Body of pancreas (tissue), 4 donors: Measurements from ENCODE around the gene TRAF3. TPM values are rescaled to one million over a fixed set of nuclear protein-coding genes. Genes with fewer than 3 reads are reported as not detected.
"Not testable (repeated sequence)": the region's sequence is repeated elsewhere in the genome, so short reads cannot be mapped to it uniquely, and the experiment has no call there.

Experiments used
- ATAC-seq: fragments of 150-250 bp; one replicate; pipeline ENCODE4 v1.9.1; 2016
- DNase-seq, 4 donors: peaks; one replicate each; pipeline ENCODE4 v3.0.0-alpha.2; 2019
- H3K27ac ChIP-seq, 4 donors: fragments of 200-600 bp; sonication (generic); 1 replicate in 3 of 4; 2 replicates in 1 of 4; pipeline versions ENCODE4 v1.5.1 to v1.6.1; 2016 to 2019; ENCODE audit warnings: mild to moderate bottlenecking in 1 of 4, mixed read lengths in 1 of 4, moderate library complexity in 1 of 4
- H3K27me3 ChIP-seq, 2 donors: fragments of 200-600 bp; sonication (generic); one replicate each; pipeline ENCODE4 v1.6.0; 2016; ENCODE audit warnings: mild to moderate bottlenecking in 1 of 2
- H3K36me3 ChIP-seq, 2 donors: fragments of 200-600 bp; sonication (generic); replicated peaks in 1 of 2; 2 replicates each; pipeline ENCODE4 v1.5.1; 2016; ENCODE audit warnings: low read depth in 2 of 2; ENCODE audit not compliant: insufficient read depth in 1 of 2
- H3K4me1 ChIP-seq: fragments of 200-600 bp; sonication (generic); one replicate; pipeline ENCODE4 v1.6.0; 2016
- H3K4me3 ChIP-seq, 2 donors: fragments of 200-600 bp; sonication (generic); 1 replicate in 1 of 2; 2 replicates in 1 of 2; pipeline ENCODE4 v1.5.1; 2016 to 2019
- H3K9me3 ChIP-seq, 3 donors: fragments of 200-600 bp; sonication (generic); 1 replicate in 2 of 3; 2 replicates in 1 of 3; pipeline ENCODE4 v1.5.1; 2016
- POLR2A ChIP-seq, 3 donors: fragments of 450-650 bp; IDR thresholded peaks; one replicate each; pipeline ENCODE4 v1.6.1; 2016; ENCODE audit warnings: antibody characterized with exemption in 3 of 3, mild to moderate bottlenecking in 2 of 3
- WGBS, 2 donors: methylation state at CpG; one replicate each; pipeline ENCODE4 v1.1.5; 2017; 5-methylcytosine and 5-hydroxymethylcytosine counted together
- intact Hi-C: fragments of 100-400 bp; cut with DNase I; formaldehyde crosslinking; loops from one replicate; pipeline ENCODE4 v1.15.1; 2023
- total RNA-seq, 2 donors: library from RNA; depleted of rRNA; stranded (reverse); fragments of >200 nt; gene quantifications; one replicate each; pipeline ENCODE4 v1.1.0, GENCODE V29; 2016
- TF ChIP-seq, protein P1 (sequence below), 7 experiments: fragments of 450-650 bp in 4 of 7; fragments of 200-600 bp in 3 of 7; sonication (generic) in 3 of 7; IDR thresholded peaks; one replicate each; pipeline ENCODE4 v1.5.1; 2016 to 2019; ENCODE audit warnings: antibody characterized with exemption in 7 of 7

Gene TRAF3
- total RNA-seq, 2 donors from 2014 or later = 10.4 to 22.7 TPM

DNA sequence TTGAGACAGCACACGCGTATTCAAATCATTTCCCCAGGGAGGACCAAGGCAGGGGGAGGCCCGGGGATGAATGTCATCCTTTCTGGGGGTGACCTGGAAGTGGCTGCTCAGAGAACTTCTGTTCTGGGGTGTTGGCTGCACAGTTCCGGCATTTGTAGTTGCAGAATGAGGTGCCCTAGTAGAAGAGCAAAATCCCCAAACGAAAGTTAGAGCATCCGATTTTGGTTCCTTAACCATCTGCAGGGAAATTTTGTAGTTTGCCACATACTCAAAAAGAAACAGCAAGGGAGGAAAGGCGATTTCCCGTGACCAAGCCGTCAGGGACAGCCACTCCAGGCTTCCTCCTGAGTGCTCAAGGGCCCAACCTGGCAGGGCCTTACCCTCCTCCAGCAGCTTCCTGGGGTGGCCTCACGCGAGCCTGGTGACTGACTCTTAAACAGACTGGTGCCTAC, 13.0 kb upstream of the TRAF3 start:
- Histone ChIP-seq H3K9me3 (no peaks in the 10 kb centered on the region), H3K4me3 (no peak overlapping the region), H3K4me1 (no peaks in the 10 kb centered on the region), H3K27ac (no peak overlapping the region), H3K36me3 (no peaks in the 10 kb centered on the region), H3K27me3 (no peaks in the 10 kb centered on the region)
- 71 to 75% methylated on average over 7 to 11 of the region's 11 CpGs for WGBS, 2 donors
- no peak for ATAC-seq
- no peak for TF ChIP-seq POLR2A (IDR thresholded peaks at IDR 0.05)
- intact Hi-C loops = no loop called here
- no peak for DNase-seq

DNA sequence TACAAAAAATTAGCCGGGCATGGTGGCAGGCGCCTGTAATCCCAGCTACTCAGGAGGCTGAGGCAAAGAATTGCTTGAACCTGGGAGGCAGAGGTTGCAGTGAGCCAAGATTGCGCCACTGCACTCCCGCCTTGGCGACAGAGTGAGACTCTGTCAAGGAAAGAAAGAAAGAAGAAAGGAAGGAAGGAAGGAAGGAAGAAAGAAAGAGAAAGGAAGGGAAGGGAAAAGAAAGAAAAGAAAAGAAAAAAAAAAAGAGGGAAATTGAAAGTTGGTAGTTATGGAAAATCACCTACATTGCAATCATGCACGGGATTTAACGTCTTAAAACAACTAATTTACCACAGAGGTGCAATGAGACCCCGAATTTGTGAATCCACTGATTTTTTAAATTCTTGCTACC, 11.5 kb upstream of the TRAF3 start:
- H3K36me3 ChIP-seq, H3K27ac ChIP-seq, DNase-seq, H3K9me3 ChIP-seq, ATAC-seq, intact Hi-C loops, H3K4me3 ChIP-seq, H3K4me1 ChIP-seq, H3K27me3 ChIP-seq: not testable (repeated sequence)
- WGBS, 2 donors = 87 to 93% methylated on average over 7 to 8 of the region's 8 CpGs

- no peaks in the 10 kb centered on the region for H3K9me3 ChIP-seq
- DNase-seq = peak in 1 of 4 donors; percentile 48
- H3K4me3 ChIP-seq = no peak overlapping the region
- H3K27me3 ChIP-seq = no peaks in the 10 kb centered on the region
- intact Hi-C loops = no loop called here
- H3K36me3 ChIP-seq = no peaks in the 10 kb centered on the region
- H3K27ac ChIP-seq = no peak overlapping the region
- WGBS, 2 donors = 79 to 80% methylated on average over 19 of the region's 19 CpGs
- H3K4me1 ChIP-seq = no peaks in the 10 kb centered on the region
- no peak for ATAC-seq
- TF ChIP-seq, protein P1, sequence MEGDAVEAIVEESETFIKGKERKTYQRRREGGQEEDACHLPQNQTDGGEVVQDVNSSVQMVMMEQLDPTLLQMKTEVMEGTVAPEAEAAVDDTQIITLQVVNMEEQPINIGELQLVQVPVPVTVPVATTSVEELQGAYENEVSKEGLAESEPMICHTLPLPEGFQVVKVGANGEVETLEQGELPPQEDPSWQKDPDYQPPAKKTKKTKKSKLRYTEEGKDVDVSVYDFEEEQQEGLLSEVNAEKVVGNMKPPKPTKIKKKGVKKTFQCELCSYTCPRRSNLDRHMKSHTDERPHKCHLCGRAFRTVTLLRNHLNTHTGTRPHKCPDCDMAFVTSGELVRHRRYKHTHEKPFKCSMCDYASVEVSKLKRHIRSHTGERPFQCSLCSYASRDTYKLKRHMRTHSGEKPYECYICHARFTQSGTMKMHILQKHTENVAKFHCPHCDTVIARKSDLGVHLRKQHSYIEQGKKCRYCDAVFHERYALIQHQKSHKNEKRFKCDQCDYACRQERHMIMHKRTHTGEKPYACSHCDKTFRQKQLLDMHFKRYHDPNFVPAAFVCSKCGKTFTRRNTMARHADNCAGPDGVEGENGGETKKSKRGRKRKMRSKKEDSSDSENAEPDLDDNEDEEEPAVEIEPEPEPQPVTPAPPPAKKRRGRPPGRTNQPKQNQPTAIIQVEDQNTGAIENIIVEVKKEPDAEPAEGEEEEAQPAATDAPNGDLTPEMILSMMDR (IDR thresholded peaks at IDR 0.05) = no peak
- no peak for TF ChIP-seq POLR2A (IDR thresholded peaks at IDR 0.05)
Measured at GRCh38 chr14:102768223-102769048, 8.8 kb upstream of the TRAF3 start.

GRCh38 chr14:102769049-102769327, 8.3 kb upstream of the TRAF3 start:
- 78 to 100% methylated on average over 2 to 4 of the region's 4 CpGs for WGBS, 2 donors
- Histone ChIP-seq H3K27ac (no peak overlapping the region), H3K36me3 (no peaks in the 10 kb centered on the region), H3K4me3 (no peak overlapping the region), H3K4me1 (no peaks in the 10 kb centered on the region), H3K27me3 (no peaks in the 10 kb centered on the region), H3K9me3 (no peaks in the 10 kb centered on the region)
- DNase-seq (no peak), ATAC-seq (no peak)
- TF ChIP-seq, protein P1 (IDR thresholded peaks at IDR 0.05) = no peak
- no peak for TF ChIP-seq POLR2A (IDR thresholded peaks at IDR 0.05)
- intact Hi-C loops = no loop called here

- intact Hi-C loops = no loop called here
- Histone ChIP-seq H3K27ac (no peak overlapping the region), H3K9me3 (no peaks in the 10 kb centered on the region)
Measured at GRCh38 chr14:102770147-102771123, 6.8 kb upstream of the TRAF3 start.

More at GRCh38 chr14:102770147-102771123, 6.8 kb upstream of the TRAF3 start:
- DNase-seq = no peak
- ATAC-seq = no peak
- Histone ChIP-seq H3K27me3 (no peaks in the 10 kb centered on the region), H3K4me3 (no peak overlapping the region), H3K4me1 (no peaks in the 10 kb centered on the region), H3K36me3 (no peaks in the 10 kb centered on the region)
- 76 to 77% methylated on average over 27 to 32 of the region's 32 CpGs for WGBS, 2 donors
- TF ChIP-seq POLR2A (IDR thresholded peaks at IDR 0.05) = no peak
- TF ChIP-seq, protein P1 (IDR thresholded peaks at IDR 0.05) = no peak
